WTC11 (cell line): ENCODE data around the gene CST5. TPM values are rescaled to one million over a fixed set of nuclear protein-coding genes. Genes with fewer than 3 reads are reported as not detected.

Source experiments
- ATAC-seq: fragments of 200-7000 bp; cut with Tn5 transposase; 2 replicates; pipeline ENCODE4 v1.10.0; 2021; ENCODE audit warnings: mild to moderate bottlenecking, moderate library complexity
- CTCF ChIA-PET: fragments of 300-600 bp; sonication (Branson Sonifier 250); formaldehyde crosslinking; loops from one replicate; lab custom pipeline; 2021; ENCODE audit warnings: antibody characterized with exemption; lab: Charles Lee
- POLR2A ChIA-PET: fragments of 350-600 bp; sonication (Branson Sonifier 250); formaldehyde crosslinking; loops from one replicate; lab custom pipeline; 2021; ENCODE audit warnings: antibody characterized with exemption; lab: Charles Lee
- DNase-seq: peaks from one replicate; pipeline ENCODE4 v3.0.0; 2021; ENCODE audit warnings: low spot score
- H3K27ac Mint-ChIP-seq: 2 replicates; pipeline ENCODE4 v1.8.0; 2021; ENCODE audit warnings: mixed read lengths
- H3K27me3 Mint-ChIP-seq: 2 replicates; pipeline ENCODE4 v1.8.0; 2021; ENCODE audit warnings: low read depth, mild to moderate bottlenecking, moderate library complexity, mixed read lengths
- H3K36me3 Mint-ChIP-seq: 2 replicates; pipeline ENCODE4 v1.8.0; 2021; ENCODE audit warnings: mixed read lengths
- H3K4me1 Mint-ChIP-seq: 2 replicates; pipeline ENCODE4 v1.8.0; 2022; ENCODE audit warnings: mixed read lengths
- H3K4me3 Mint-ChIP-seq: 2 replicates; pipeline ENCODE4 v1.8.0; 2021; ENCODE audit warnings: mild to moderate bottlenecking, moderate library complexity, mixed read lengths
- H3K9me3 Mint-ChIP-seq: 2 replicates; pipeline ENCODE4 v1.8.0; 2021; ENCODE audit warnings: mixed read lengths
- AFF4 ChIP-seq: sonication (generic); formaldehyde crosslinking; IDR thresholded peaks from 2 replicates; pipeline ENCODE4 v1.8.1; 2023; ENCODE audit warnings: mild to moderate bottlenecking, missing genetic modification reagents, borderline replicate concordance
- ATF6 ChIP-seq: sonication (generic); formaldehyde crosslinking; IDR thresholded peaks from 2 replicates; pipeline ENCODE4 v1.8.1; 2023; ENCODE audit warnings: mild to moderate bottlenecking, missing genetic modification reagents
- CBFB ChIP-seq: sonication (generic); formaldehyde crosslinking; IDR thresholded peaks from 2 replicates; pipeline ENCODE4 v1.8.1; 2022; ENCODE audit warnings: mild to moderate bottlenecking, low read depth, missing genetic modification reagents
- CREM ChIP-seq: sonication (generic); formaldehyde crosslinking; IDR thresholded peaks from 2 replicates; pipeline ENCODE4 v1.8.1; 2022; ENCODE audit warnings: mild to moderate bottlenecking, missing genetic modification reagents, moderate library complexity
- ESRRA ChIP-seq: sonication (generic); formaldehyde crosslinking; IDR thresholded peaks from 2 replicates; pipeline ENCODE4 v1.8.1; 2022; ENCODE audit warnings: mild to moderate bottlenecking, missing genetic modification reagents, borderline replicate concordance
- IRF1 ChIP-seq: sonication (generic); formaldehyde crosslinking; IDR thresholded peaks from 2 replicates; pipeline ENCODE4 v1.8.0; 2023; ENCODE audit warnings: missing genetic modification reagents
- JAZF1 ChIP-seq: fragments of 250-450 bp; sonication (Bioruptor Pico); IDR thresholded peaks from 2 replicates; pipeline ENCODE4 v1.9.0; 2021; ENCODE audit warnings: moderate library complexity, mild to moderate bottlenecking, inconsistent platforms
- MLX ChIP-seq: sonication (generic); formaldehyde crosslinking; IDR thresholded peaks from 2 replicates; pipeline ENCODE4 v1.8.1; 2023; ENCODE audit warnings: mild to moderate bottlenecking, missing genetic modification reagents, moderate library complexity
- NFE2L1 ChIP-seq: sonication (generic); formaldehyde crosslinking; IDR thresholded peaks from 2 replicates; pipeline ENCODE4 v1.8.1; 2023; ENCODE audit warnings: missing genetic modification reagents
- NR1H2 ChIP-seq: sonication (generic); formaldehyde crosslinking; IDR thresholded peaks from 2 replicates; pipeline ENCODE4 v1.9.0; 2021; ENCODE audit warnings: mild to moderate bottlenecking, moderate library complexity, missing genetic modification reagents
- PREB ChIP-seq: sonication (generic); formaldehyde crosslinking; IDR thresholded peaks from 2 replicates; pipeline ENCODE4 v1.8.1; 2022; ENCODE audit warnings: mild to moderate bottlenecking, missing genetic modification reagents, moderate library complexity, borderline replicate concordance
- PRRX2 ChIP-seq: fragments of 250-450 bp; sonication (Bioruptor Pico); IDR thresholded peaks from 2 replicates; pipeline ENCODE4 v1.8.0; 2021; ENCODE audit warnings: mild to moderate bottlenecking
- SOX15 ChIP-seq: fragments of 250-450 bp; sonication (Bioruptor Pico); IDR thresholded peaks from 2 replicates; pipeline ENCODE4 v1.9.0; 2021; ENCODE audit warnings: mild to moderate bottlenecking
- TCF7 ChIP-seq: sonication (generic); formaldehyde crosslinking; IDR thresholded peaks from 2 replicates; pipeline ENCODE4 v1.8.0; 2022; ENCODE audit warnings: mild to moderate bottlenecking, low read depth, missing genetic modification reagents, moderate library complexity
- USF2 ChIP-seq: sonication (generic); formaldehyde crosslinking; IDR thresholded peaks from 2 replicates; pipeline ENCODE4 v1.8.1; 2023; ENCODE audit warnings: mild to moderate bottlenecking, missing genetic modification reagents, moderate library complexity
- ZBTB21 ChIP-seq: sonication (generic); formaldehyde crosslinking; IDR thresholded peaks from 2 replicates; pipeline ENCODE4 v1.8.1; 2023; ENCODE audit warnings: mild to moderate bottlenecking, missing genetic modification reagents, borderline replicate concordance
- ZMAT4 ChIP-seq: fragments of 250-450 bp; sonication (Bioruptor Pico); IDR thresholded peaks from 2 replicates; pipeline ENCODE4 v1.9.0; 2021; ENCODE audit warnings: mild to moderate bottlenecking
- ZNF281 ChIP-seq: sonication (generic); formaldehyde crosslinking; IDR thresholded peaks from 2 replicates; pipeline ENCODE4 v1.8.0; 2023; ENCODE audit warnings: mild to moderate bottlenecking, missing genetic modification reagents
- ZSCAN18 ChIP-seq: fragments of 250-450 bp; sonication (Bioruptor Pico); IDR thresholded peaks from 2 replicates; pipeline ENCODE4 v2.1.2; 2022; ENCODE audit warnings: mild to moderate bottlenecking, moderate library complexity
- total RNA-seq: library from RNA; stranded (reverse); gene quantifications from 3 replicates; pipeline ENCODE4 v1.2.3, GENCODE V29; 2021

The CST5 gene
- total RNA-seq, 1 experiment from 2014 or later, result not detected

GRCh38 chr20:23926526-23926880 is 47.0 kb upstream of the CST5 start:
- peaks cover 3% of the 10 kb centered on the region; the same call in 1 of the 2 replicates for H3K4me1 Mint-ChIP-seq
- no peaks in the 10 kb centered on the region for H3K36me3 Mint-ChIP-seq
- H3K9me3 Mint-ChIP-seq, result peaks cover 16% of the 10 kb centered on the region
- H3K27me3 Mint-ChIP-seq, result no peaks in the 10 kb centered on the region; the same call in 1 of the 2 replicates
- DNase-seq (no peak), ATAC-seq (no peak)
- no peak overlapping the region for H3K27ac Mint-ChIP-seq
- ChIA-PET POLR2A (no interaction called here), CTCF (interaction anchor here (1.2 to 2.0 kb wide), 2 partner anchors 11 to 37 kb away, joined by 3 to 9 read pairs; no protein-coding TSS in a partner anchor)
- no peak overlapping the region for H3K4me3 Mint-ChIP-seq
- TF ChIP-seq ZNF281 (CRISPR knock-in tag), result no peak
- TF ChIP-seq ZMAT4 (CRISPR knock-in tag), result no peak

GRCh38 chr20:23925789-23926525 is 46.4 kb upstream of the CST5 start:
- H3K27ac Mint-ChIP-seq, result no peak overlapping the region
- no peaks in the 10 kb centered on the region; the same call in 1 of the 2 replicates for H3K27me3 Mint-ChIP-seq
- H3K4me1 Mint-ChIP-seq, result peaks cover 3% of the 10 kb centered on the region; the same call in 1 of the 2 replicates
- ChIA-PET POLR2A (no interaction called here), CTCF (interaction anchor here (1.2 to 2.0 kb wide), 2 partner anchors 11 to 37 kb away, joined by 3 to 9 read pairs; no protein-coding TSS in a partner anchor)
- H3K36me3 Mint-ChIP-seq, result no peaks in the 10 kb centered on the region
- no peak for DNase-seq
- H3K9me3 Mint-ChIP-seq, result peaks cover 16% of the 10 kb centered on the region
- no peak for ATAC-seq
- no peak overlapping the region for H3K4me3 Mint-ChIP-seq
- TF ChIP-seq ESRRA (CRISPR knock-in tag) (no peak), AFF4 (no peak), PREB (no peak), JAZF1 (no peak), TCF7 (no peak), NR1H2 (CRISPR knock-in tag) (no peak), USF2 (CRISPR knock-in tag) (no peak), CREM (CRISPR knock-in tag) (no peak), SOX15 (no peak), NFE2L1 (CRISPR knock-in tag) (no peak), CBFB (CRISPR knock-in tag) (no peak), ZBTB21 (no peak), ZSCAN18 (CRISPR knock-in tag) (no peak), PRRX2 (no peak), MLX (CRISPR knock-in tag) (no peak), IRF1 (no peak), ATF6 (CRISPR knock-in tag) (no peak)
